HG03159 (cell line): ENCODE results near the gene ZNF335.
A peak's percentile ranks its signal among the peaks of the same experiment; 100 is the strongest.
"Not testable (repeated sequence)": the region's sequence is repeated elsewhere in the genome, so short reads cannot be mapped to it uniquely, and the experiment has no call there.

Source experiments
- ATAC-seq: cut with Tn5 transposase; IDR thresholded peaks from one replicate; pipeline ENCODE4 v1.9.1; 2021; ENCODE audit warnings: mild to moderate bottlenecking, moderate library complexity; ENCODE audit not compliant: unreplicated experiment

The ZNF335 gene

GRCh38 chr20:45938727-45939438, 33.1 kb downstream of the ZNF335 start:
- ATAC-seq = no peak

GRCh38 chr20:45937765-45938164, 34.2 kb downstream of the ZNF335 start:
- ATAC-seq = no peak

- peak; percentile 15 for ATAC-seq
These were observed 36.5 kb downstream of the ZNF335 start for GRCh38 chr20:45935416-45936046.

GRCh38 chr20:45934586-45935415, 37.2 kb downstream of the ZNF335 start, which contains the start of gene PCIF1:
Gene PCIF1 (plus strand): TSS chr20:45934683. CDS start chr20:45939000, 4,317 bp downstream.
- peak; percentile 77 for ATAC-seq

GRCh38 chr20:45934046-45934585, 37.9 kb downstream of the ZNF335 start:
- no peak for ATAC-seq

- ATAC-seq = no peak
These were observed 38.5 kb downstream of the ZNF335 start for GRCh38 chr20:45933266-45934045.

- ATAC-seq = not testable (repeated sequence)
These were observed 40.3 kb downstream of the ZNF335 start for GRCh38 chr20:45931680-45932079.

GRCh38 chr20:45927071-45927878, 44.7 kb downstream of the ZNF335 start:
- ATAC-seq = no peak

- no peak for ATAC-seq
These were observed 45.3 kb downstream of the ZNF335 start for GRCh38 chr20:45926731-45927070.

- ATAC-seq = no peak
These were observed 46.0 kb downstream of the ZNF335 start for GRCh38 chr20:45925821-45926506.

GRCh38 chr20:45924391-45925261, 47.4 kb downstream of the ZNF335 start:
- no peak for ATAC-seq

GRCh38 chr20:45921337-45922189, 50.4 kb downstream of the ZNF335 start:
- ATAC-seq = no peak

- ATAC-seq = no peak
These were observed 51.3 kb downstream of the ZNF335 start for GRCh38 chr20:45920462-45921336.

GRCh38 chr20:45919542-45920399, 52.2 kb downstream of the ZNF335 start:
- no peak for ATAC-seq

- no peak for ATAC-seq
These were observed 53.0 kb downstream of the ZNF335 start for GRCh38 chr20:45918779-45919537.
